ENCODE data around the gene PLA2G10. TPM values are rescaled to one million over a fixed set of nuclear protein-coding genes. Genes with fewer than 3 reads are reported as not detected.
"Not testable (repeated sequence)": the region's sequence is repeated elsewhere in the genome, so short reads cannot be mapped to it uniquely, and the experiment has no call there.

Gene PLA2G10
- total and polyA plus RNA-seq, 11 donors: not detected

GRCh38 chr16:14682121-14682520 is 12.0 kb downstream of the PLA2G10 start:
- Histone ChIP-seq H3K27me3 (no peaks in the 10 kb centered on the region), H3K4me3 (no peak overlapping the region), H3K4me1 (no peaks in the 10 kb centered on the region), H3K27ac (no peak overlapping the region), H3K9me3 (no peaks in the 10 kb centered on the region), H3K36me3 (no peaks in the 10 kb centered on the region)
- ATAC-seq: no peak
- DNase-seq: no peak
- intact Hi-C loops (cut with DNase I): no loop called here
- TF ChIP-seq POLR2A (IDR thresholded peaks at IDR 0.05) (no peak), CTCF (IDR thresholded peaks at IDR 0.05) (no peak)
- WGBS, 4 donors: 92 to 98% (median 96%) methylated on average over 8 of the region's 8 CpGs

GRCh38 chr16:14681115-14681514 is 13.0 kb downstream of the PLA2G10 start:
- no peak for ATAC-seq
- intact Hi-C loops (cut with DNase I): no loop called here
- DNase-seq: no peak
- Histone ChIP-seq H3K9me3 (no peaks in the 10 kb centered on the region), H3K27ac (no peak overlapping the region), H3K4me1 (no peaks in the 10 kb centered on the region), H3K4me3 (no peak overlapping the region), H3K36me3 (no peaks in the 10 kb centered on the region), H3K27me3 (no peaks in the 10 kb centered on the region)
- TF ChIP-seq POLR2A (IDR thresholded peaks at IDR 0.05): no peak
- 90 to 94% (median 93%) methylated on average over 4 of the region's 4 CpGs for WGBS, 4 donors

DNA sequence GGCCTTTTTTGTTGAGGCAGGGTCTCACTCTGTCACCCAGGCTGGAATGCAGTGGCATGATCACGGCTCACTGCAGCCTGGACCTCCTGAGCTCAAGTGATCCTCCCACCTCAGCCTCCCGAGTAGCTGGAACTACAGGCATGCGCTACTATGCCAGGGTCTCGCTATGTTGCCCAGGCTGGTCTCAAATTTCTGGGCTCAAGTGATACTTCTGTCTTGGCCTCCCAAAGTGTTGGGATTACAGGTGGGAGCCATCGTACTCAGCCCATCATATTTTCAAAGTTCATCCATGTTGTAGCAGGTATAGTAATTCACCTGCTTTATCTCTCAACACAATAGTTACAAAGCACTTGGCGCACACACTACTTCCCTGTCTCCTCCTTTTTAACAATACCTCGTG is 13.7 kb downstream of the PLA2G10 start:
- H3K4me1 ChIP-seq; H3K27me3 ChIP-seq; intact Hi-C loops (cut with DNase I); H3K36me3 ChIP-seq; H3K27ac ChIP-seq; DNase-seq; H3K9me3 ChIP-seq; ATAC-seq; H3K4me3 ChIP-seq: not testable (repeated sequence)
- WGBS, 4 donors: 71 to 87% (median 85%) methylated on average over 3 to 7 of the region's 7 CpGs

DNA sequence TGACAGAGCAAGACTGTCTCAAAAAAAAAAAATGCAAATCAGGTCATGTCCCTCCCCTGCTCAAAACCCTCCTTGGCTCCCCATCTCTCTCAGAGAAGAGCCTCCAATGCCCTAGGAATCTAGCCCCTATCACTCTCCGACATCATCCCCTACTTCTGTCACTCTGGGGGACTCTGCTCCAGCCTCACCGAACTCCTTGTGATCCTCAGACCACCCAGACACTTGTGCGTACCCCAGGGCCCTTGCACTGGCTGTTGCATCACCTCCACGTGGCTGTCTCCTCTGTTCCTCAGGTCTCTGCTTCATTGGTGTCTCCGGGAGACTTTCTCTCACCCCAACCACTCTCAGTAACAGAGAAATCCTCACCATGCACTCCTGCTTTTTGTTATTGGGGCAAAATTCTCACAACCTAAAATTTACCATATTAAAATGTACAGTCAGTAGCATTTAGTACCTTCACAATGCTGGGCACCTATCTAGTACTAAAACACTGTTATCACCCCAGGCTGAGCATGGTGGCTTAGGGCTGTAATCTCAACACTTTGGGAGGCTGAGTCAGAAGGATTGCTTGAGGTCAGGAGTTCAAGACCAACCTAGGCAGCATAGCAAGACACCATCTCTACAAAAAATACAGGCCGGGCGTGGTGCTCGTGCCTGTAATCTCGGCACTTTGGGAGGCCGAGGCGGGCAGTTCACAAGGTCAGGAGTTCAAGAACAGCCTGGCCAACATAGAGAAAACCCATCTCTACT is 15.2 kb downstream of the PLA2G10 start:
- Histone ChIP-seq H3K36me3 (no peaks in the 10 kb centered on the region), H3K4me3 (no peak overlapping the region), H3K9me3 (no peaks in the 10 kb centered on the region), H3K4me1 (no peaks in the 10 kb centered on the region), H3K27ac (no peak overlapping the region), H3K27me3 (no peaks in the 10 kb centered on the region)
- DNase-seq (no peak), ATAC-seq (no peak)
- 74 to 80% (median 77%) methylated on average over 11 of the region's 11 CpGs for WGBS, 4 donors
- intact Hi-C loops (cut with DNase I): no loop called here
- no peak for TF ChIP-seq CTCF (IDR thresholded peaks at IDR 0.05)
- TF ChIP-seq POLR2A (IDR thresholded peaks at IDR 0.05): no peak

DNA sequence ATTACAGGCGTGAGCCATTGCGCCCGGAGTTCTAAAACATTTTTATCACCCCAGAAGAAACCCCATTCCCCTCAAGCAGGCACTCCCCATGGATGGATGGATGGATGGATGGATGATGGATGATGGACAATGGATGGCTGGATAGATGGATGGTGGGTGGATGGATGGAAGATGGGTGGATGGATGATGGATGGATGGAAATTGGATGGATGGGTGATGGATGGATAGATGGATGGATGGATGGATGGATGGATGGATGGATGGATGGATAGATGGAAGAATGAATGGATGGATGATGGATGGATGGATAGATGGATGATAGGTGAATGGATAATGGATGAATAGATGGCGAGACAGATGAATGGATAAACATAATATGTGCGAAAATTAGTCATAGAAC is 16.5 kb downstream of the PLA2G10 start:
- peaks cover 0 to 2% (median 0%) of the 10 kb centered on the region in 12 donors for H3K4me1 ChIP-seq
- DNase-seq (no peak), ATAC-seq (no peak)
- intact Hi-C loops (cut with DNase I): no loop called here
- 88 to 96% (median 94%) methylated on average over 5 of the region's 5 CpGs for WGBS, 4 donors
- TF ChIP-seq CTCF (IDR thresholded peaks at IDR 0.05) (no peak), POLR2A (IDR thresholded peaks at IDR 0.05) (no peak)
- H3K4me3 ChIP-seq: no peak overlapping the region
- H3K27me3 ChIP-seq: no peaks in the 10 kb centered on the region
- H3K9me3 ChIP-seq: no peaks in the 10 kb centered on the region
- H3K27ac ChIP-seq: no peak overlapping the region
- H3K36me3 ChIP-seq: no peaks in the 10 kb centered on the region
